HepG2 (cell line): ENCODE results near the gene TSPAN5. TPM values are rescaled to one million over a fixed set of nuclear protein-coding genes. Genes with fewer than 3 reads are reported as not detected.
"Not testable (repeated sequence)": the region's sequence is repeated elsewhere in the genome, so short reads cannot be mapped to it uniquely, and the experiment has no call there.

Experiments
- ATAC-seq: fragments of 200-7000 bp; cut with Tn5 transposase; 3 replicates; pipeline ENCODE4 v1.9.1; 2020; ENCODE audit warnings: mild to moderate bottlenecking, moderate library complexity
- BruUV-seq: library from RNA; stranded (reverse); fragments of 400-500 nt; replicated peaks from 2 replicates; lab custom pipeline; 2021; lab: Mats Ljungman, UMichigan
- CTCF ChIA-PET: fragments of 300-600 bp; formaldehyde crosslinking; extraction: SDS; loops from one replicate; lab custom pipeline; 2021; ENCODE audit warnings: low total read pairs, inconsistent platforms, low intra/inter-chr PET ratio; lab: Yijun Ruan, JAX
- POLR2A ChIA-PET: fragments of 350-600 bp; sonication (Branson Sonifier 250); formaldehyde crosslinking; loops from one replicate; lab custom pipeline; 2020; ENCODE audit warnings: antibody characterized with exemption, inconsistent platforms; lab: Yijun Ruan, JAX
- DNase-seq: peaks from one replicate; pipeline ENCODE4 v3.0.0-alpha.2; 2015; ENCODE audit warnings: low spot score
- FAIRE-seq: peaks from 3 replicates; lab custom pipeline; 2011; peaks lifted over from hg19 to GRCh38; lab: Jason Lieb, UNC
- H2AFZ ChIP-seq: one replicate; pipeline ENCODE4 v1.6.1; 2011; ENCODE audit warnings: low read length, inconsistent platforms
- H3K27ac ChIP-seq: fragments of 300-600 bp; 3 replicates; pipeline ENCODE4 v1.8.0; 2011; ENCODE audit warnings: mixed run types, mild to moderate bottlenecking, mixed read lengths, low read length, inconsistent platforms; ENCODE audit not compliant: insufficient read depth; ENCODE audit errors: extremely low read length
- H3K27me3 ChIP-seq, 2 experiments: fragments of 200-600 bp in 1 of 2; 2 replicates in 1 of 2; 3 replicates in 1 of 2; pipeline versions ENCODE4 v1.6.0 to v1.8.0; 2011; ENCODE audit warnings: low read length in 2 of 2, mild to moderate bottlenecking in 2 of 2, moderate library complexity in 2 of 2, inconsistent platforms in 1 of 2; ENCODE audit not compliant: insufficient read depth in 2 of 2, control insufficient read depth in 1 of 2
- H3K36me3 ChIP-seq, 2 experiments: fragments of 200-600 bp in 1 of 2; replicated peaks in 1 of 2; 2 replicates in 1 of 2; 3 replicates in 1 of 2; pipeline versions ENCODE4 v1.5.1 to v1.8.0; 2011; ENCODE audit warnings: low read length in 2 of 2, inconsistent platforms in 1 of 2; ENCODE audit not compliant: insufficient read depth in 2 of 2, control insufficient read depth in 1 of 2
- H3K4me1 ChIP-seq: 2 replicates; pipeline ENCODE4 v1.5.1; 2012; ENCODE audit warnings: low read length, inconsistent platforms; ENCODE audit not compliant: insufficient read depth
- H3K4me2 ChIP-seq: 2 replicates; pipeline ENCODE4 v1.6.0; 2011; ENCODE audit warnings: low read depth, low read length, inconsistent platforms
- H3K4me3 ChIP-seq, 3 experiments: fragments of 200-600 bp in 1 of 3; sonication (generic), shearing (Covaris generic) in 1 of 3; replicated peaks in 1 of 3; 2 replicates each; pipeline ENCODE4 v1.5.1; 2011 to 2016; ENCODE audit warnings: low read length in 3 of 3, inconsistent platforms in 2 of 3, low read depth in 2 of 3, mild to moderate bottlenecking in 2 of 3, control low read depth in 1 of 3, mixed read lengths in 1 of 3; ENCODE audit not compliant: insufficient read depth in 1 of 3
- H3K79me2 ChIP-seq: one replicate; pipeline ENCODE4 v1.6.1; 2011; ENCODE audit warnings: low read length, inconsistent platforms; ENCODE audit not compliant: insufficient read depth
- H3K9ac ChIP-seq: 2 replicates; pipeline ENCODE4 v1.6.0; 2011; ENCODE audit warnings: mild to moderate bottlenecking, low read depth, low read length, inconsistent platforms; ENCODE audit not compliant: insufficient read depth
- H3K9me3 ChIP-seq: 2 replicates; pipeline ENCODE4 v1.5.1; 2012; ENCODE audit warnings: mild to moderate bottlenecking, low read length
- H4K20me1 ChIP-seq: 2 replicates; pipeline ENCODE4 v1.6.0; 2011; ENCODE audit warnings: inconsistent platforms, mild to moderate bottlenecking, low read length, moderate library complexity; ENCODE audit not compliant: insufficient read depth
- ATRX ChIP-seq: sonication (generic); formaldehyde crosslinking; IDR thresholded peaks from 2 replicates; pipeline ENCODE4 v1.4.0; 2020; ENCODE audit warnings: missing genetic modification reagents, borderline replicate concordance
- PLRG1 ChIP-seq: fragments of 450-650 bp; conservative IDR thresholded peaks from 2 replicates; pipeline ENCODE4 v1.6.1; 2016
- YEATS2 ChIP-seq: sonication (generic); formaldehyde crosslinking; IDR thresholded peaks from 2 replicates; pipeline ENCODE4 v1.4.0; 2020; ENCODE audit warnings: missing genetic modification reagents, borderline replicate concordance
- ZNF136 ChIP-seq: sonication (generic); formaldehyde crosslinking; IDR thresholded peaks from 2 replicates; pipeline ENCODE4 v1.8.1; 2022; ENCODE audit warnings: low read depth, mild to moderate bottlenecking, moderate library complexity, missing genetic modification reagents
- ZNF232 ChIP-seq: sonication (generic); formaldehyde crosslinking; IDR thresholded peaks from 2 replicates; pipeline ENCODE4 v1.4.0; 2020; ENCODE audit warnings: missing genetic modification reagents, borderline replicate concordance
- ZNF343 ChIP-seq: sonication (generic); formaldehyde crosslinking; IDR thresholded peaks from 2 replicates; pipeline ENCODE4 v1.4.0; 2020; ENCODE audit warnings: mild to moderate bottlenecking, missing genetic modification reagents
- ZNF367 ChIP-seq: sonication (generic); formaldehyde crosslinking; IDR thresholded peaks from 2 replicates; pipeline ENCODE4 v1.4.0; 2020; ENCODE audit warnings: missing genetic modification reagents, borderline replicate concordance
- ZNF737 ChIP-seq: sonication (generic); formaldehyde crosslinking; IDR thresholded peaks from 2 replicates; pipeline ENCODE4 v1.5.0; 2020; ENCODE audit warnings: missing genetic modification reagents, mild to moderate bottlenecking, borderline replicate concordance
- ZNF891 ChIP-seq: sonication (generic); formaldehyde crosslinking; IDR thresholded peaks from 2 replicates; pipeline ENCODE4 v1.5.0; 2020; ENCODE audit warnings: mild to moderate bottlenecking, missing genetic modification reagents
- WGBS: methylation state at CpG from one replicate; pipeline ENCODE4 v1.1.6; 2017; ENCODE audit warnings: low lambda C conversion rate; 5-methylcytosine and 5-hydroxymethylcytosine counted together
- in situ Hi-C: cut with HindIII; loops from 2 replicates; pipeline ENCODE4 v1.10.0; 2017; ENCODE audit warnings: low pct_unique_long_range_greater_than_20kb; ENCODE audit not compliant: extremely low pct_ligation_motif_present
- intact Hi-C: fragments of 100-400 bp; cut with micrococcal nuclease; formaldehyde crosslinking; loops from one replicate; pipeline ENCODE4 v1.10.0; 2022; ENCODE audit not compliant: unreplicated experiment
- polyA plus RNA-seq, 8 experiments: library from polyadenylated mRNA; depleted of rRNA in 3 of 8; stranded (reverse) in 7 of 8; unstranded in 1 of 8; fragments of >200 nt; fragmentation: Illumina TruSeq in 4 of 8; extraction: Trizol in 4 of 8; gene quantifications; 2 replicates each; pipeline versions ENCODE4 v1.2.1 to v1.2.3, GENCODE V29; 2011 to 2016; ENCODE audit warnings: low read depth in 4 of 8, missing spikeins in 1 of 8, mixed read lengths in 1 of 8; ENCODE audit not compliant: insufficient read depth in 1 of 8
- total RNA-seq, 5 experiments: library from RNA; depleted of rRNA; stranded (reverse); fragments of >200 nt; fragmentation: Illumina TruSeq; extraction: Trizol; gene quantifications; 2 replicates each; pipeline ENCODE4 v1.2.3, GENCODE V29; 2016; ENCODE audit warnings: low read depth in 1 of 5
- TF ChIP-seq, protein P1 (sequence below): sonication (generic); formaldehyde crosslinking; IDR thresholded peaks from 2 replicates; pipeline ENCODE4 v1.4.0; 2020; ENCODE audit warnings: mild to moderate bottlenecking, missing genetic modification reagents
- TF ChIP-seq, protein P2 (sequence below): sonication (generic); formaldehyde crosslinking; IDR thresholded peaks from 2 replicates; pipeline ENCODE4 v1.5.0; 2020; ENCODE audit warnings: mild to moderate bottlenecking, missing genetic modification reagents, moderate library complexity
- TF ChIP-seq, protein P3 (sequence below): sonication (generic); formaldehyde crosslinking; IDR thresholded peaks from 2 replicates; pipeline ENCODE4 v1.8.0; 2022; ENCODE audit warnings: missing genetic modification reagents, low read depth, mild to moderate bottlenecking, borderline replicate concordance

The TSPAN5 gene
- total and polyA plus RNA-seq, 2 of the 13 experiments (the other 11 are each of a cell fraction or from before 2014, with no cell fraction given) = 0.20 to 0.53 TPM

DNA sequence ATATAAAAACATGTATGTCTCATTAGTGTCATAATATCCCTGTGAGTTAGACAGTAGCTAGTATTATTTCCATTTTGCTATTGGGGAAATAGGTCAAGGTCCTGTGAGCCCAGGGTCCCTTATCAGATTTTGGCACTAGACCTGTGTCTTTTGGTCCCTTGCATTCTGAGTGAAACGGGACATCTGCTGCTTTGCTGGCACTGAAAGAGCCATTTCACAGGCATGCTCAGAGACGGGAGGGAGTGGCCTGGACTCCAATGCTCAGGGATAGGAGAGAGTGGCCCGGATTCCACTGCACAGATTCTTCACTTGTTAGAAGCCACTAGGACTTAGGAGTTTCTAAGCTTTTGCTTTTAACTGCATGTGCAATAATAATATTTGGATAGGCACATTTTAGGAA is 177.2 kb downstream of the TSPAN5 start (continued):
- TF ChIP-seq ATRX (CRISPR knock-in tag) = no peak
- TF ChIP-seq YEATS2 (CRISPR knock-in tag) = no peak
- TF ChIP-seq, protein P1, sequence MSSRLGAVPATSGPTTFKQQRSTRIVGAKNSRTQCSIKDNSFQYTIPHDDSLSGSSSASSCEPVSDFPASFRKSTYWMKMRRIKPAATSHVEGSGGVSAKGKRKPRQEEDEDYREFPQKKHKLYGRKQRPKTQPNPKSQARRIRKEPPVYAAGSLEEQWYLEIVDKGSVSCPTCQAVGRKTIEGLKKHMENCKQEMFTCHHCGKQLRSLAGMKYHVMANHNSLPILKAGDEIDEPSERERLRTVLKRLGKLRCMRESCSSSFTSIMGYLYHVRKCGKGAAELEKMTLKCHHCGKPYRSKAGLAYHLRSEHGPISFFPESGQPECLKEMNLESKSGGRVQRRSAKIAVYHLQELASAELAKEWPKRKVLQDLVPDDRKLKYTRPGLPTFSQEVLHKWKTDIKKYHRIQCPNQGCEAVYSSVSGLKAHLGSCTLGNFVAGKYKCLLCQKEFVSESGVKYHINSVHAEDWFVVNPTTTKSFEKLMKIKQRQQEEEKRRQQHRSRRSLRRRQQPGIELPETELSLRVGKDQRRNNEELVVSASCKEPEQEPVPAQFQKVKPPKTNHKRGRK = no peak
- TF ChIP-seq, protein P2, sequence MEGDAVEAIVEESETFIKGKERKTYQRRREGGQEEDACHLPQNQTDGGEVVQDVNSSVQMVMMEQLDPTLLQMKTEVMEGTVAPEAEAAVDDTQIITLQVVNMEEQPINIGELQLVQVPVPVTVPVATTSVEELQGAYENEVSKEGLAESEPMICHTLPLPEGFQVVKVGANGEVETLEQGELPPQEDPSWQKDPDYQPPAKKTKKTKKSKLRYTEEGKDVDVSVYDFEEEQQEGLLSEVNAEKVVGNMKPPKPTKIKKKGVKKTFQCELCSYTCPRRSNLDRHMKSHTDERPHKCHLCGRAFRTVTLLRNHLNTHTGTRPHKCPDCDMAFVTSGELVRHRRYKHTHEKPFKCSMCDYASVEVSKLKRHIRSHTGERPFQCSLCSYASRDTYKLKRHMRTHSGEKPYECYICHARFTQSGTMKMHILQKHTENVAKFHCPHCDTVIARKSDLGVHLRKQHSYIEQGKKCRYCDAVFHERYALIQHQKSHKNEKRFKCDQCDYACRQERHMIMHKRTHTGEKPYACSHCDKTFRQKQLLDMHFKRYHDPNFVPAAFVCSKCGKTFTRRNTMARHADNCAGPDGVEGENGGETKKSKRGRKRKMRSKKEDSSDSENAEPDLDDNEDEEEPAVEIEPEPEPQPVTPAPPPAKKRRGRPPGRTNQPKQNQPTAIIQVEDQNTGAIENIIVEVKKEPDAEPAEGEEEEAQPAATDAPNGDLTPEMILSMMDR = no peak
- no peak for TF ChIP-seq ZNF737
- TF ChIP-seq ZNF367 (CRISPR knock-in tag) = no peak

DNA sequence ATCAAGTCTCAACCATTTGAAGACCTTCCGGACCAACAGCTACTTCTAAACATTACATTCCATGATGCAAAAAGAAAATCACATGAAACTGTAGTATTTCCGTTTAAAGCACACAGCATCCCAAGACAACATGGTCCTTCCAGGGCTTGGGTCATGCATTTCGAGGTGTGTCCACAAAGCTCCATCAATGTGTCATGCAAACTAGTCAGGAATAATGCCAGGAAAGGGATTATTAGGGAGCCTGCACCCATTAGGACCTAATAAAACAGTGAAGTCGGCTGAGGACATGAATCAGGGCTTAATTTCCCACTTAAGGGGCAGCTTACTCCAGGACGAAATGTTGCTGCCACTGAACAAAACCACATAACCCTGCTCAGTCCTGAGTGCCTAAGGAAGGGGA is 177.9 kb downstream of the TSPAN5 start:
- intact Hi-C loops (no loop called here), in situ Hi-C loops (no loop called here)
- 29% methylated on average over 5 of the region's 5 CpGs for WGBS
- Histone ChIP-seq H3K36me3 (no peaks in the 10 kb centered on the region), H4K20me1 (no peaks in the 10 kb centered on the region), H3K79me2 (no peaks in the 10 kb centered on the region), H3K4me1 (0 out of 2 replicates have a peak, but pooled peaks cover 6% of the 10 kb centered on the region), H3K4me3 (no peak overlapping the region), H3K9me3 (no peaks in the 10 kb centered on the region), H3K9ac (no peak overlapping the region), H3K4me2 (no peak overlapping the region), H3K27me3 (peaks cover 0 to 8% of the 10 kb centered on the region in 2 experiments; a peak in 2 of 5 replicates), H3K27ac (no peak overlapping the region), H2AFZ (no peak overlapping the region)
- DNase-seq = no peak
- no peak for ATAC-seq
- no peak for FAIRE-seq
- POLR2A ChIA-PET = no interaction called here
- no peak for TF ChIP-seq ZNF232 (CRISPR knock-in tag)
- TF ChIP-seq, protein P3, sequence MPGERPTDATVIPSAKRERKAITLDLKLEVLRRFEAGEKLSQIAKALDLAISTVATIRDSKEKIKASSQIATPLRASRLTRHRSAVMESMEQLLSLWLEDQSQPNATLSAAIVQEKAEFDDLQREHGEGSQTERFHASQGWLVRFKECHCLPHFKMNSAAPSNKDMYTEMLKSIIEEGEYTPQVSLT (CRISPR knock-in tag) = no peak
- no peak for TF ChIP-seq ZNF891 (CRISPR knock-in tag)
- no peak for TF ChIP-seq ZNF136 (CRISPR knock-in tag)
- no peak for TF ChIP-seq PLRG1
- TF ChIP-seq ZNF343 = no peak
- no TSS peak for BruUV-seq
- CTCF ChIA-PET = no interaction called here

DNA sequence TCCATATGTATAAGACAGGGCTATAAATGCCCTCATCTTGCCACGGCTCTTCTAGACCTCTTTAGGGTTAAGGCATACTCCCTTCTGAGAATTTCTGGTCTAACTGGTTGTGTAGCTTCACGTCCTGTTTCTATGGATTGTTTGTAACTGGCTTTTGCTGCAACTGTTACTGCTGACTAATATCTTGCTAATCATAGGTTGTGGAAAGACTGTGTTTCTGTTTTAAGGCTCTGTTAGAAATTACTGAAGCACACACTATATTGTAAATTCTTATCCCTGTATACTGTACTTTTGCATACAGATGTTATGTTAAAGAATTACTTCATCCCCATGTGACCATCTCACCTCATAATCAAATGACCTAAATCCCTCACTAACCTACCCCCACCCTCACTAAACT is 178.8 kb downstream of the TSPAN5 start:
- CTCF ChIA-PET, intact Hi-C loops: not testable (repeated sequence)

More for the DNA sequence above, 178.8 kb downstream of the TSPAN5 start:
- H3K4me2 ChIP-seq, H3K27me3 ChIP-seq, DNase-seq, POLR2A ChIA-PET, FAIRE-seq, BruUV-seq, H3K4me1 ChIP-seq, H4K20me1 ChIP-seq, H3K9ac ChIP-seq, in situ Hi-C loops, H2AFZ ChIP-seq, H3K4me3 ChIP-seq, H3K79me2 ChIP-seq, H3K27ac ChIP-seq, H3K36me3 ChIP-seq, ATAC-seq, H3K9me3 ChIP-seq: not testable (repeated sequence)
- WGBS = 29% methylated on average over 2 of the region's 2 CpGs
